IMR-90 (cell line): ENCODE data around the gene COPS9. TPM values are rescaled to one million over a fixed set of nuclear protein-coding genes. Genes with fewer than 3 reads are reported as not detected.

Experiments used
- ATAC-seq: fragments of 200-7000 bp; cut with Tn5 transposase; 2 replicates; pipeline ENCODE4 v1.9.1; 2020; ENCODE audit warnings: low read depth, mild to moderate bottlenecking, moderate library complexity
- BruUV-seq: library from RNA; stranded (reverse); fragments of 400-500 nt; replicated peaks from 2 replicates; lab custom pipeline; 2021; lab: Mats Ljungman, UMichigan
- CTCF ChIA-PET: fragments of 300-600 bp; formaldehyde crosslinking; extraction: SDS; loops from one replicate; lab custom pipeline; 2021; ENCODE audit warnings: antibody characterized with exemption; lab: Yijun Ruan, JAX
- POLR2A ChIA-PET: fragments of 300-600 bp; sonication (Branson Sonifier 250); formaldehyde crosslinking; loops from one replicate; lab custom pipeline; 2022; ENCODE audit warnings: antibody characterized with exemption; ENCODE audit not compliant: unreplicated experiment; lab: Charles Lee
- DNase-seq: peaks from one replicate; pipeline ENCODE4 v3.0.0; 2013
- H2AFZ ChIP-seq: replicated peaks from 2 replicates; pipeline ENCODE3; 2013; ENCODE audit warnings: low read length, mild to moderate bottlenecking; ENCODE audit not compliant: poor library complexity
- H2AK5ac ChIP-seq: 2 replicates; pipeline ENCODE4 v1.6.1; 2013; ENCODE audit warnings: low read depth, low read length, inconsistent platforms
- H2AK9ac ChIP-seq: replicated peaks from 2 replicates; pipeline ENCODE3; 2013; ENCODE audit warnings: mild to moderate bottlenecking, low read depth, low read length, moderate library complexity; ENCODE audit not compliant: poor library complexity
- H2BK120ac ChIP-seq: 2 replicates; pipeline ENCODE4 v1.6.1; 2013; ENCODE audit warnings: low read depth, low read length, inconsistent platforms
- H2BK15ac ChIP-seq: 3 replicates; pipeline ENCODE4 v1.6.1; 2013; ENCODE audit warnings: low read depth, low read length, inconsistent platforms
- H2BK20ac ChIP-seq: 2 replicates; pipeline ENCODE4 v1.6.1; 2013; ENCODE audit warnings: low read depth, mild to moderate bottlenecking, inconsistent platforms, low read length, moderate library complexity
- H2BK5ac ChIP-seq: 2 replicates; pipeline ENCODE4 v1.6.1; 2013; ENCODE audit warnings: mild to moderate bottlenecking, low read depth, low read length, inconsistent platforms; ENCODE audit not compliant: poor library complexity, severe bottlenecking
- H3K14ac ChIP-seq: replicated peaks from 2 replicates; pipeline ENCODE4 v1.6.1; 2013; ENCODE audit warnings: low read depth, low read length, inconsistent platforms
- H3K18ac ChIP-seq: 2 replicates; pipeline ENCODE4 v1.6.1; 2013; ENCODE audit warnings: low read depth, low read length, control low read depth
- H3K23ac ChIP-seq: 2 replicates; pipeline ENCODE4 v1.6.1; 2013; ENCODE audit warnings: low read depth, low read length, inconsistent platforms
- H3K27ac ChIP-seq: 2 replicates; pipeline ENCODE4 v1.5.1; 2013; ENCODE audit warnings: mild to moderate bottlenecking, control low read depth, low read length; ENCODE audit not compliant: insufficient read depth
- H3K27me3 ChIP-seq: 2 replicates; pipeline ENCODE4 v1.6.1; 2013; ENCODE audit warnings: low read length; ENCODE audit not compliant: control insufficient read depth, insufficient read depth
- H3K36me3 ChIP-seq: 2 replicates; pipeline ENCODE4 v1.6.1; 2013; ENCODE audit warnings: low read length, mixed read lengths; ENCODE audit not compliant: control insufficient read depth, insufficient read depth
- H3K4ac ChIP-seq: 2 replicates; pipeline ENCODE4 v1.6.1; 2013; ENCODE audit warnings: low read depth, low read length, inconsistent platforms
- H3K4me1 ChIP-seq: 2 replicates; pipeline ENCODE4 v1.6.1; 2013; ENCODE audit warnings: low read length, mixed read lengths; ENCODE audit not compliant: control insufficient read depth, insufficient read depth
- H3K4me2 ChIP-seq: 2 replicates; pipeline ENCODE4 v1.6.1; 2013; ENCODE audit warnings: low read depth, mild to moderate bottlenecking, control low read depth, low read length, moderate library complexity
- H3K4me3 ChIP-seq: 2 replicates; pipeline ENCODE4 v1.5.1; 2013; ENCODE audit warnings: low read depth, mild to moderate bottlenecking, control low read depth, low read length, moderate library complexity; ENCODE audit not compliant: insufficient read depth
- H3K56ac ChIP-seq: 2 replicates; pipeline ENCODE4 v1.6.1; 2013; ENCODE audit warnings: low read length, inconsistent platforms; ENCODE audit not compliant: insufficient read depth; ENCODE audit errors: extremely low read depth
- H3K79me1 ChIP-seq, 2 experiments: 2 replicates each; pipeline ENCODE4 v1.6.1; 2013; ENCODE audit warnings: low read length in 2 of 2, inconsistent platforms in 1 of 2, low read depth in 1 of 2
- H3K9ac ChIP-seq: 2 replicates; pipeline ENCODE4 v1.6.1; 2013; ENCODE audit warnings: low read depth, low read length, control low read depth
- H3K9me1 ChIP-seq: 2 replicates; pipeline ENCODE4 v1.6.1; 2013; ENCODE audit warnings: low read length, inconsistent platforms; ENCODE audit not compliant: insufficient read depth
- H3K9me3 ChIP-seq: 2 replicates; pipeline ENCODE4 v1.6.1; 2013; ENCODE audit warnings: low read length; ENCODE audit not compliant: control insufficient read depth, insufficient read depth
- H4K20me1 ChIP-seq: 2 replicates; pipeline ENCODE4 v1.6.1; 2013; ENCODE audit warnings: low read length, inconsistent platforms; ENCODE audit not compliant: insufficient read depth
- H4K5ac ChIP-seq: 2 replicates; pipeline ENCODE4 v1.6.1; 2013; ENCODE audit warnings: mild to moderate bottlenecking, low read depth, low read length, control low read depth
- H4K8ac ChIP-seq, 2 experiments: 2 replicates each; pipeline ENCODE4 v1.6.1; 2013; ENCODE audit warnings: low read depth in 2 of 2, low read length in 2 of 2, control low read depth in 1 of 2, inconsistent platforms in 1 of 2
- H4K91ac ChIP-seq: 2 replicates; pipeline ENCODE4 v1.6.1; 2013; ENCODE audit warnings: low read depth, low read length, inconsistent platforms; ENCODE audit not compliant: insufficient read depth
- ELK1 ChIP-seq: fragments of 150-350 bp; IDR thresholded peaks from 2 replicates; pipeline ENCODE4 v1.6.1; 2016; ENCODE audit warnings: low read depth, mild to moderate bottlenecking, low read length, moderate library complexity, borderline replicate concordance
- MAFK ChIP-seq: IDR thresholded peaks from 2 replicates; pipeline ENCODE4 v1.6.1; 2012; ENCODE audit warnings: low read depth, low read length, improper control_type of control experiment
- RFX5 ChIP-seq: IDR thresholded peaks from 2 replicates; pipeline ENCODE4 v1.8.0; 2012; ENCODE audit warnings: low read depth, mild to moderate bottlenecking, low read length, moderate library complexity
- WGBS, 2 experiments: methylation state at CpG; one replicate each; pipeline versions ENCODE4 v1.1.5 to v1.1.7; 2013; ENCODE audit warnings: missing lambda C conversion rate in 2 of 2; ENCODE audit not compliant: insufficient read length in 1 of 2; ENCODE audit errors: extremely low coverage in 2 of 2; 5-methylcytosine and 5-hydroxymethylcytosine counted together
- dilution Hi-C: fragments of 300-500 bp; cut with HindIII; formaldehyde crosslinking; loops from one replicate; pipeline ENCODE4 v1.14.3; 2018; ENCODE audit warnings: low sequenced_read_pairs; ENCODE audit not compliant: unreplicated experiment
- in situ Hi-C: fragments of 300-500 bp; cut with MboI; formaldehyde crosslinking; loops from 3 replicates; pipeline ENCODE4 v1.14.3; 2019; ENCODE audit warnings: low sequenced_read_pairs, inconsistent platforms, mixed read lengths
- intact Hi-C: fragments of 100-400 bp; cut with micrococcal nuclease; formaldehyde crosslinking; loops from 2 replicates; pipeline ENCODE4 v1.10.0; 2022
- polyA plus RNA-seq, 3 experiments: library from polyadenylated mRNA; depleted of rRNA; stranded (reverse); fragments of >200 nt; gene quantifications; 2 replicates each; pipeline ENCODE4 v1.2.3, GENCODE V29; 2012; ENCODE audit warnings: low replicate concordance in 1 of 3
- total RNA-seq: library from RNA; depleted of rRNA; stranded (reverse); fragments of >200 nt; gene quantifications from 2 replicates; pipeline ENCODE4 v1.2.3, GENCODE V29; 2012

COPS9 gene
- total and polyA plus RNA-seq, 2 of the 4 experiments (the other 2 are of a cell fraction), result 85.9 to 309 TPM

GRCh38 chr2:240165661-240166060, 29.6 kb upstream of the COPS9 start:
- Histone ChIP-seq H2AFZ (peak overlapping the region; percentile 14), H3K36me3 (no peaks in the 10 kb centered on the region), H3K18ac (no peak overlapping the region), H2AK9ac (no peak overlapping the region), H2AK5ac (no peak overlapping the region), H3K27ac (no peak overlapping the region), H3K23ac (no peak overlapping the region), H3K4me2 (no peak overlapping the region), H4K5ac (no peak overlapping the region), H3K9ac (no peak overlapping the region), H4K8ac (no peak overlapping the region), H3K79me1 (no peaks in the 10 kb centered on the region), H3K4me1 (peaks cover 3% of the 10 kb centered on the region; the same call in 1 of the 2 replicates), H2BK15ac (no peak overlapping the region), H3K4ac (no peak overlapping the region), H3K9me1 (no peaks in the 10 kb centered on the region), H2BK5ac (no peak overlapping the region), H3K56ac (no peak overlapping the region), H3K27me3 (peaks cover 25% of the 10 kb centered on the region; the same call in 1 of the 2 replicates), H2BK120ac (no peak overlapping the region), H4K91ac (no peak overlapping the region), H4K20me1 (no peaks in the 10 kb centered on the region), H2BK20ac (no peak overlapping the region), H3K14ac (no peak overlapping the region), H3K4me3 (no peak overlapping the region), H3K9me3 (no peaks in the 10 kb centered on the region)
- no peak for ATAC-seq
- ChIA-PET CTCF (no interaction called here), POLR2A (no interaction called here)
- DNase-seq, result no peak
- dilution Hi-C loops (no loop called here), intact Hi-C loops (no loop called here), in situ Hi-C loops (no loop called here)
- TF ChIP-seq ELK1 (no peak), MAFK (no peak), RFX5 (no peak)
- no CpG with 5 or more reads among the region's 4 CpGs for WGBS, 2 experiments
- no TSS peak for BruUV-seq
